Fibroblast of the aortic adventitia (primary cell): ENCODE results near the gene ING5. TPM values are rescaled to one million over a fixed set of nuclear protein-coding genes. Genes with fewer than 3 reads are reported as not detected.
"Not testable (repeated sequence)": the region's sequence is repeated elsewhere in the genome, so short reads cannot be mapped to it uniquely, and the experiment has no call there.

Source experiments
- DNase-seq: peaks from one replicate; pipeline ENCODE4 v3.0.0-alpha.2; 2010; ENCODE audit warnings: low read depth
- H3K4me3 ChIP-seq: 2 replicates; pipeline ENCODE4 v1.5.1; 2011; ENCODE audit warnings: low read depth, mild to moderate bottlenecking, control low read depth, low read length, moderate library complexity
- CTCF ChIP-seq: IDR thresholded peaks from 2 replicates; pipeline ENCODE4 v1.5.1; 2011; ENCODE audit warnings: mild to moderate bottlenecking, low read length, control low read depth, inconsistent platforms; ENCODE audit not compliant: insufficient read depth
- total RNA-seq: library from RNA; depleted of rRNA; stranded (reverse); fragments of >200 nt; gene quantifications from 2 replicates; pipeline ENCODE4 v1.2.3, GENCODE V29; 2012; ENCODE audit warnings: low replicate concordance

The ING5 gene
- total RNA-seq, 1 donor: 14.6 TPM

- TF ChIP-seq CTCF: no peak
- no peak for DNase-seq
- no peak overlapping the region for H3K4me3 ChIP-seq
These were observed 53.9 kb downstream of the ING5 start for GRCh38 chr2:241755777-241756176.

- no peak for TF ChIP-seq CTCF
- H3K4me3 ChIP-seq: no peak overlapping the region
- no peak for DNase-seq
These were observed 57.4 kb downstream of the ING5 start for GRCh38 chr2:241759067-241759807.

GRCh38 chr2:241759893-241760292 is 58.1 kb downstream of the ING5 start:
- H3K4me3 ChIP-seq, DNase-seq: not testable (repeated sequence)

- no peak for DNase-seq
- TF ChIP-seq CTCF: no peak
- H3K4me3 ChIP-seq: no peak overlapping the region
These were observed 58.5 kb downstream of the ING5 start for GRCh38 chr2:241760301-241760771.

GRCh38 chr2:241762321-241762932 is 60.6 kb downstream of the ING5 start:
- H3K4me3 ChIP-seq: no peak overlapping the region
- no peak for TF ChIP-seq CTCF
- DNase-seq: no peak

GRCh38 chr2:241762933-241763369 is 61.1 kb downstream of the ING5 start:
- DNase-seq: no peak
- no peak for TF ChIP-seq CTCF
- H3K4me3 ChIP-seq: no peak overlapping the region

- H3K4me3 ChIP-seq: no peak overlapping the region
- TF ChIP-seq CTCF: no peak
- no peak for DNase-seq
These were observed 61.9 kb downstream of the ING5 start for GRCh38 chr2:241763551-241764274.
